Transverse colon (tissue), 4 donors: ENCODE measurements around the gene ILKAP. TPM values are rescaled to one million over a fixed set of nuclear protein-coding genes. Genes with fewer than 3 reads are reported as not detected.

ENCODE experiments used
- DNase-seq: peaks from one replicate; pipeline ENCODE4 v3.0.0-alpha.2; 2019
- H3K27ac ChIP-seq, 4 donors: fragments of 200-600 bp; sonication (generic); 2 replicates each; pipeline ENCODE4 v1.5.1; 2016 to 2018; ENCODE audit warnings: inconsistent platforms in 4 of 4
- H3K27me3 ChIP-seq: fragments of 200-600 bp; sonication (generic); 2 replicates; pipeline ENCODE4 v1.5.1; 2017; ENCODE audit warnings: inconsistent platforms
- H3K36me3 ChIP-seq, 4 donors: fragments of 200-600 bp; sonication (generic); 2 replicates each; pipeline ENCODE4 v1.5.1; 2017 to 2019; ENCODE audit warnings: inconsistent platforms in 4 of 4
- H3K4me1 ChIP-seq, 4 donors: fragments of 200-600 bp; sonication (generic); 2 replicates each; pipeline ENCODE4 v1.5.1; 2017 to 2020; ENCODE audit warnings: inconsistent platforms in 4 of 4
- H3K4me3 ChIP-seq, 4 donors: fragments of 200-600 bp; sonication (generic); 1 replicate in 1 of 4; 2 replicates in 3 of 4; pipeline versions ENCODE4 v1.5.1 to v1.6.1; 2017 to 2019; ENCODE audit warnings: inconsistent platforms in 4 of 4
- H3K9me3 ChIP-seq, 2 donors: fragments of 200-600 bp; sonication (generic); 2 replicates each; pipeline ENCODE4 v1.5.1; 2017 to 2019; ENCODE audit warnings: inconsistent platforms in 2 of 2
- EP300 ChIP-seq: sonication (generic); formaldehyde crosslinking; IDR thresholded peaks from one replicate; pipeline ENCODE4 v1.6.1; 2017; ENCODE audit warnings: antibody characterized with exemption, low read depth
- POLR2A ChIP-seq: fragments of 450-650 bp; IDR thresholded peaks from one replicate; pipeline ENCODE4 v1.6.1; 2016; ENCODE audit warnings: antibody characterized with exemption, mild to moderate bottlenecking, moderate library complexity
- POLR2AphosphoS5 ChIP-seq, 3 donors: sonication (generic); formaldehyde crosslinking; IDR thresholded peaks; one replicate each; pipeline ENCODE4 v1.6.1; 2016; ENCODE audit warnings: antibody characterized with exemption in 3 of 3
- whole genome bisulfite sequencing, 2 donors: methylation state at CpG; one replicate each; pipeline ENCODE4 v1.1.5; 2018; ENCODE audit warnings: low coverage in 1 of 2; 5-methylcytosine and 5-hydroxymethylcytosine counted together
- in situ Hi-C, 4 donors: fragments of 200-750 bp; cut with MboI; loops; one replicate each; pipeline versions ENCODE4 v1.15.0 to v1.15.1; 2017; ENCODE audit warnings: low sequenced_read_pairs in 3 of 4, low pct_ligation_motif_present in 1 of 4, low pct_unique_long_range_greater_than_20kb in 1 of 4
- intact Hi-C: fragments of 100-400 bp; cut with DNase I; formaldehyde crosslinking; loops from one replicate; pipeline ENCODE4 v1.15.1; 2023; ENCODE audit warnings: low total_unique reads
- total RNA-seq, 4 donors: library from RNA; depleted of rRNA; stranded (reverse); fragments of >200 nt; gene quantifications; one replicate each; pipeline ENCODE4 v1.1.0, GENCODE V29; 2016
- TF ChIP-seq, protein P1 (sequence below), 5 experiments: fragments of 200-600 bp in 3 of 5; fragments of 450-650 bp in 2 of 5; sonication (generic) in 3 of 5; IDR thresholded peaks; 1 replicate in 2 of 5; 2 replicates in 3 of 5; pipeline ENCODE4 v1.5.1; 2016 to 2017; ENCODE audit warnings: antibody characterized with exemption in 5 of 5, inconsistent platforms in 3 of 5, mild to moderate bottlenecking in 2 of 5, moderate library complexity in 1 of 5

Gene ILKAP
- total RNA-seq, 4 donors from 2014 or later = 16.3 to 40.0 (median 32.1) TPM

- Histone ChIP-seq H3K4me1 (peaks cover 4 to 18% (median 12%) of the 10 kb centered on the region in 4 donors), H3K27me3 (peaks cover 4% of the 10 kb centered on the region), H3K4me3 (no peak overlapping the region), H3K9me3 (no peaks in the 10 kb centered on the region), H3K27ac (peak overlapping the region; percentile 55 to 74 (median 67)), H3K36me3 (peaks cover 0 to 25% (median 11%) of the 10 kb centered on the region in 4 donors)
- TF ChIP-seq POLR2AphosphoS5 (IDR thresholded peaks at IDR 0.05) (peak in 1 of 3 donors; percentile 40), EP300 (no peak), POLR2A (no peak)
- TF ChIP-seq, protein P1, sequence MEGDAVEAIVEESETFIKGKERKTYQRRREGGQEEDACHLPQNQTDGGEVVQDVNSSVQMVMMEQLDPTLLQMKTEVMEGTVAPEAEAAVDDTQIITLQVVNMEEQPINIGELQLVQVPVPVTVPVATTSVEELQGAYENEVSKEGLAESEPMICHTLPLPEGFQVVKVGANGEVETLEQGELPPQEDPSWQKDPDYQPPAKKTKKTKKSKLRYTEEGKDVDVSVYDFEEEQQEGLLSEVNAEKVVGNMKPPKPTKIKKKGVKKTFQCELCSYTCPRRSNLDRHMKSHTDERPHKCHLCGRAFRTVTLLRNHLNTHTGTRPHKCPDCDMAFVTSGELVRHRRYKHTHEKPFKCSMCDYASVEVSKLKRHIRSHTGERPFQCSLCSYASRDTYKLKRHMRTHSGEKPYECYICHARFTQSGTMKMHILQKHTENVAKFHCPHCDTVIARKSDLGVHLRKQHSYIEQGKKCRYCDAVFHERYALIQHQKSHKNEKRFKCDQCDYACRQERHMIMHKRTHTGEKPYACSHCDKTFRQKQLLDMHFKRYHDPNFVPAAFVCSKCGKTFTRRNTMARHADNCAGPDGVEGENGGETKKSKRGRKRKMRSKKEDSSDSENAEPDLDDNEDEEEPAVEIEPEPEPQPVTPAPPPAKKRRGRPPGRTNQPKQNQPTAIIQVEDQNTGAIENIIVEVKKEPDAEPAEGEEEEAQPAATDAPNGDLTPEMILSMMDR (IDR thresholded peaks at IDR 0.05) = no peak
- intact Hi-C loops (no loop called here), in situ Hi-C loops (no loop called here)
- no peak for DNase-seq
- WGBS, 2 donors = 38 to 48% methylated on average over 2 to 6 of the region's 6 CpGs
Observed at GRCh38 chr2:238169048-238169707, 34.3 kb downstream of the ILKAP start.

DNA sequence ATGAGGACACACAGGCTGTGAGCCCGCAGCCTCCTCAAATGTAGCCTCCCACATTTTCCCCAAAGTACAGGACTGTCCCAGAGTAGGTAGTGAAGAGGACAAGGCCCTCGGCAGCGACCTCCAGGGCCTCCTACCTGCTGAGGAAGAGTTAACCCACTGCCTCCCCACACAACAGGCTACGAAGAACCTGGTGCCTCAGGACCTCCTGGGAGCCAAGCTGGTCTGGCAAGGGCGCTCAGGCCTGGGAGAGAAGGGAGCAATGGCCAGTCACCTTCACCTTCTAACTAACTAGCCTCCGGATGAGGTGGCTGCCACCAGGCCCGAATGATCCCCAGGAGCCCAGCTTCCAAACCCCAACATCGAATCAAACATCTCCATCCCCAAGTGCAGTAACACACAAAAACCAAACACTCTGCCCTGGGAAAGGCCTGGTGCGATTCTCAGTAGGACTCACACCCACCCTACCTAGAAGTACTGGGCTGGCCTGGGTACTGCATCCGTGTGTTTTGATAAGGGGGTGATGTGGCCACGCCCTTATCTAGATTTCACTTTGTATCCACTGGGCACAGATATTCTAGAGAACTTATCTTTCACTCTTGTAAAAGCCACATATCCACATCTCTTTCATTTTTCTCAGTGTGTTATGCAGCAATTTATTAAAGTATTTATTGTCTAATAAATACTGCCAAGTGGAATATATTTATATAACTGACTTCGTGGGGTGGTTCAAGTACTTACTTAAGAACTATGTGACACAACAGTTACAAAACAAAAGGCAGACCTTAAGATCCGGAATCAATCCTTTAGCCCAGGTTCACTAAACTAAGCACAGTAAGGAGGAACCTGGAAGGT, 35.1 kb downstream of the ILKAP start:
- H3K27me3 ChIP-seq = peaks cover 11% of the 10 kb centered on the region
- 76 to 91% methylated on average over 5 to 13 of the region's 13 CpGs for WGBS, 2 donors
- intact Hi-C loops (no loop called here), in situ Hi-C loops (no loop called here)
- no peak for DNase-seq
- H3K9me3 ChIP-seq = no peaks in the 10 kb centered on the region
- peaks cover 4 to 24% (median 19%) of the 10 kb centered on the region in 4 donors for H3K4me1 ChIP-seq
- peak overlapping the region; percentile 46 to 74 (median 58) for H3K27ac ChIP-seq
- TF ChIP-seq EP300 (no peak), POLR2A (no peak), POLR2AphosphoS5 (IDR thresholded peaks at IDR 0.05) (no peak)
- TF ChIP-seq, protein P1 (IDR thresholded peaks at IDR 0.05) = no peak
- no peak overlapping the region for H3K4me3 ChIP-seq
- H3K36me3 ChIP-seq = peaks cover 0 to 25% (median 11%) of the 10 kb centered on the region in 4 donors

DNA sequence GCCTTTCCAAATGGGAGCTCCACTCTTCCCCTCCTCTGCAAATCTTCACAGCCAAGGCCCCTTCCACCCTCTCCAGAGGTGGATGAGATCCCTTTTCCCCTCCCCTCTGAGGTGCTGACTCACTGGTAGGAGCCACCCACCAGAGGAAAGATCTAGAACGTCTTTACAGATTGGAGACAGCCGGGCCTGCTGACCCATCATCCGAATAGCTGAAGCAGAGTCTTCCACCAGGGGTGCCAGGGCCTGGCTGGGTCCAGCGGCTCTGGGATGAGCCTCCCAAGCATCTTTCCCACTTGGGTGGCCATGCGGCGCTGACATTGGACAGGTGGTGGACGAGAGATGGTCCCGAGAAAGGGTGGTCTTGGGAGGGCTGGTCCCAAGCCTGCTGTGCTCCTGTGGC, 35.7 kb downstream of the ILKAP start:
- in situ Hi-C loops (no loop called here), intact Hi-C loops (no loop called here)
- WGBS, 2 donors = 83% methylated on average over 8 of the region's 8 CpGs; no CpG with 5 or more reads in 1 of the 2 donors
- H3K4me1 ChIP-seq = peaks cover 4 to 26% (median 20%) of the 10 kb centered on the region in 4 donors
- DNase-seq = no peak
- peaks cover 18% of the 10 kb centered on the region for H3K27me3 ChIP-seq
- no peak for TF ChIP-seq POLR2A
- no peak for TF ChIP-seq EP300
- TF ChIP-seq POLR2AphosphoS5 (IDR thresholded peaks at IDR 0.05) = no peak
- TF ChIP-seq, protein P1 (IDR thresholded peaks at IDR 0.05) = no peak
- peaks cover 0 to 25% (median 8%) of the 10 kb centered on the region in 4 donors for H3K36me3 ChIP-seq
- H3K9me3 ChIP-seq = no peaks in the 10 kb centered on the region
- H3K27ac ChIP-seq = no peak overlapping the region
- H3K4me3 ChIP-seq = no peak overlapping the region

DNA sequence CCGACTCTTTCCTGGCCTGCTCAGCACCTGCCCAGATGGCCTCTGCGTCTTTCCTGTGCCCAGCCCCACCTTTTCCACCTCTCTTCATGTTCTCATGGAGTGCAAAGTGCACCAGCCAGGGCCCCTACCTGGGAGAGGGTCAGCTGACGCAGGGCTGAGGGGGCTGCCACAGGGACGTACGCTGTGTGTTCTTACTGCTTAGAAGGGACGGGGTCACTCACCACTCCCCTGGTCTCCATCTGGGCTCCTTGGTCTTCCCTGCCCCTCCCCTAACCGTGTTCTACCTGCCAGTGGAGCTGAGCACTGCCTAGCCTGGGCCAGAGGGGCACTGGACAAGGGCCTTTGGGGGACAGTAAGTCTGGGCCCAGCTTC, 36.2 kb downstream of the ILKAP start:
- Histone ChIP-seq H3K9me3 (no peaks in the 10 kb centered on the region), H3K4me3 (no peak overlapping the region), H3K27me3 (peaks cover 22% of the 10 kb centered on the region), H3K4me1 (peaks cover 4 to 26% (median 20%) of the 10 kb centered on the region in 4 donors), H3K27ac (no peak overlapping the region), H3K36me3 (peaks cover 0 to 23% (median 6%) of the 10 kb centered on the region in 4 donors)
- 83% methylated on average over 7 of the region's 7 CpGs; no CpG with 5 or more reads in 1 of the 2 donors for WGBS, 2 donors
- intact Hi-C loops (no loop called here), in situ Hi-C loops (no loop called here)
- no peak for DNase-seq
- TF ChIP-seq EP300 (no peak), POLR2AphosphoS5 (IDR thresholded peaks at IDR 0.05) (no peak), POLR2A (no peak)
- TF ChIP-seq, protein P1 (IDR thresholded peaks at IDR 0.05) = no peak
